NCI-H510A treated with DMSO at 0.1 percent for 48 hours (cell line): ENCODE data around the gene DIAPH1.

Experiments
- DNase-seq: peaks from one replicate; lab custom pipeline; 2025; lab: John Stamatoyannopoulos, UW

DIAPH1 gene

GRCh38 chr5:141560725-141561483 lies 57.9 kb downstream of the DIAPH1 start:
- peak; percentile 10 for DNase-seq

DNA sequence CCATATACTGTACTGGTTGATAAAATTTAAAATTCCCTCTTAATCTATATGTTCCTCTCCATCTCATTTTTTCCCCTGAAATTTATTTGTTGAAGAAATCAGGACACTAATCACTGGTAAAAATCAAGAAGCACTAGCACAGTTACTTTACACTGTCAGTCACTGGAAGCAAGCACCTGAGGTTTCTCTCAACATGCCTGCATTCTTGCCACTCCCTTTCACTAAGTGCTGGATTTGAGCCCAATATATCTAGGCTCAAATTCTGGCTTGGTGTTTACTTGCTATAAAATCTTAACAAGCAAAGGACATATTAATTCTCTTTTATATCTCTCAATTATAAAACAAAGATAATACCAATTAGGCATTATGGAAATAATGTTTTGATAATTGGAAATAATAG lies 58.6 kb downstream of the DIAPH1 start:
- no peak for DNase-seq

- no peak for DNase-seq
Measured at GRCh38 chr5:141559461-141559860, 59.3 kb downstream of the DIAPH1 start.

- DNase-seq = no peak
Measured at GRCh38 chr5:141558150-141558549, 60.6 kb downstream of the DIAPH1 start.

DNA sequence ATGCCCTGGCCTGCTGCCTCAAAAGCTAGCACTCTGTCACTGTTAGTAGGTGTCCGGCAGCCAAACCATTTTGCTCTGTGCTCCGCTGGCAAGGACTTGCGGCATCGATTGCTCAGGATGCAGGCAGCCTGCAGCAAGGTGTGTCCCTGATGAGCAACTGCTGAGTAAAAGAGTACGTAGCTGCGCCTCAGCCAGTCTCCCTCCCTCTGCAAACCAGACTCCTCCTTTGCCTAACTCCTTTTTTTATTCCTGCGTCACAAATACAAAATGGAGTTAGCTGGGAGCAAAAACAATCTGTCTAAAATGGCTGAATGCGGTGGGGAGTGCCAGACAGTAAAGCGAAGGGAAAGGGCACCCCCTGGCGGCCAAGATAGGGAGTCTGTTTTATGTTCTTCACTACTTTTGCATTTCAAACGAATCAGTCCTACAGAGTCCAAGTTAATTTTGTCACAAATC lies 61.1 kb downstream of the DIAPH1 start:
- peak; percentile 50 for DNase-seq

DNA sequence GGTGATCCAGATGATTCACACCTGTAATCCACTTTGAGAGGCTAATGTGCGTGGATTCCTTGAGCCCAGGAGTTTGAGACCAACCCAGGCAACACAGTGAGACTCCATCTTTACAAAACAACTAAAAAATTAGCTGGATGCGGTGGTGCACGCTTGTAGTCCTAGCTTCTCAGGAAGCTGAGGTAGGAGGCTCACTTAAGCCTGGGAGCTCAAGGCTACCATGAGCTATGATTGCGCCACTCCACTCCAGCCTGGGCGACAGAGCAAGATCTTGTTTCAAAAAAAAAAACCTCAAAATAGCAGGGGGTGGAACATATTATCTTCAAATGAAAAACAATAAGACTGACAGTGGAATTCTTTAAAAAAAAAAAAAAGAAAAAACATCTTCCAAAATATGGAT lies 70.9 kb downstream of the DIAPH1 start:
- DNase-seq = no peak

DNA sequence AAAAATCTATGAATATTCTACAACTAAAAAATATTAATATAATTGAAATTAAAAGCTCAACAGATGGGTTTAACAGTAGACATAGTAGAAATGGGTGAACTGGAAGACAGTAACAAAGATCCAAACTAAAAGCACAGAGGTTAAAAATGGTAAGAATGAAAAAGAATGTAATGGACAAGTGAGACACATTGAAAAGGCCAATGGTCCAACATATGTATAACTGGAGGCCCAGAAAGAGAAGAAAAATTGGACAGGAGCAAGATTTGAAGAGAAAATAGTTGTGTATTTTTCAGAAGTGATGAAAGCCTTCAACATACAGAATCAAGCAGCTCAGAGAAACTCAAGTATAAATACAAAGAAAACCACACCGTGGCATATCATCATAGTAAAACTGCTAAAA lies 71.3 kb downstream of the DIAPH1 start:
- no peak for DNase-seq

DNA sequence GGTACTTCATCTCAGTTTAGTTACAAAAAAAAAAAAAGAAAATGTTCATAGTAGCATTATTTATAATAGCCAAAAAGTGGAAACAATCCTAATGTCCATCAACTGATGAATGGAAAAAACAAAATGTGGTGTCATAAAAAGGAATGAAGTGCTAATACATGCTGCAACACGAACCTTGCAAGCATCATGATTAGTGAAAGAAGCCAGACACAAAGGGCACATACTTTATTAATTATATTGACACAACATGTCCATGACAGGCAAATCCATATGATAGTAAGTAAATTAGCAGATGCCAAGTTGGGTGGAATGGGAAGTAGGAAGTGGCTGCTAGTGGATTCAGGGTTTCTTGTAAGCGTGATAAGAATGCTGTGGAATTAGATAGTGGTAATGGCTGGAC lies 75.7 kb downstream of the DIAPH1 start:
- DNase-seq = no peak

DNA sequence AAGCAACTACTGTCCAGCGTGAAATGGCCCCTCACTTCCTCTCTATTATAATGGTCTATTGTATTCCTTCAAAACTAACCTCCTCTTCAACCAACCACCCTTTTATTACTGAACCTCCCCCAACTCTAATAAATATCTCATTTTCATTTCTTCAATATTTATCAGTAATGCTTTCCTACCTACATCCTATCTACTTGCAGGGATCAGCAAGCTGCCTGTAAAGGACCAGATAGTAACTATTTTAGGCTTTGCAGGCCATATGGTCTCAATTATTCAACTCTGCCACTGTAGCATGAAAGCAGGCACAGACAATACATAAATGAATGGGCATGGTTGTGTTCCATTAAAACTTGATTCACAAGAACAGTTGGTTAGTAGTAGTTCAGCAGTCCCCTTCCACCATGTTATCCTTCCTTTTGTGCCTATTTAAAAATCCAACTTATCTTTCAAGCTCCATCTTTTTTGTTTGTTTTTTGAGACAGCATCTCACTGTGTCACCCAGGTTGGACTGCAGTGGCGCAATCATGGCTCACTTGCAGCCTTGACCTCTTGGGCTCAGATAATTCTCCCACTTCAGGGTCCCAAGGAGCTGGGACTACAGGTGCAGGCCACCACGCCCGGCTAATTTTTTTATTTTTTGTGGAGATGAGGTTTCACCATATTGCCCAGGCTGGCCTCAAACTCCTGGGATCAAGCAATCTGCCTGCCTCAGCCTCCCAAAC lies 84.1 kb downstream of the DIAPH1 start:
- DNase-seq = no peak

DNA sequence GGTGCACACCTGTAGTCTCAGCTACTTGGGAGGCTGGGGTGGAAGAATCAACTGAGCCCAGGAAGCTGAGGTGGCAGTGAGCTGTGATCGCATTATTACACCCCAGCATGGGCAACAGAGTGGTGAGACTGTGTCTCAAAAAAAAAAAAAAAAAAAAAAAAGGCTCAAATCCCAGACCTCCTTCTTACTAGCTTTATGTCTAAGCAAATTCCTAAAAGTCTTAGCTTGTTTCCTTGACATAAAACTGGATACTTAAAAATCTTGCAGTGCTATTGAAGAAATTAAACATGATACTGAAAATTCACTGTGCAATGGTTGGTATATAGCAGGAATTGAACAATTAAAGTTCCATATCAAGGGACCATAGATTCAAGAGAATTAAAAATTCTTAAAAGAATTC lies 84.9 kb downstream of the DIAPH1 start:
- DNase-seq = no peak

DNA sequence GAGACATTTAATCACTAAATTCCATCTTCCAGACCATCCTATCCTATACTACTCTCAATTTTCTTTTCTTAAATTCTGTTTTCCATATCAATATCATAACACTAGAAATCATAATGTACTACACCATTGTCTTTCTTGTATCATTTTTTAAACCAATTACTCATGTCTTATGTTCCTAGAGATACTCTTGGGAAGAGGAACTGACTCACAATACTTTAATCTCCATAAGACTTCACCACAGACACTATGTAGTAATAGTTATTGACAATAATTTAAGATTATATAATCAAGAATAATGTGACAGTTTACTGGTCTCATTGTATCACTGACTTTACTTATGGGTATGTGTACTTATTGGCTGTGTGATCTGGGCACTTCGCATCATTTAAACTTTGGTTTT lies 86.1 kb downstream of the DIAPH1 start:
- no peak for DNase-seq

GRCh38 chr5:141529873-141530272 lies 88.9 kb downstream of the DIAPH1 start:
- no peak for DNase-seq

DNA sequence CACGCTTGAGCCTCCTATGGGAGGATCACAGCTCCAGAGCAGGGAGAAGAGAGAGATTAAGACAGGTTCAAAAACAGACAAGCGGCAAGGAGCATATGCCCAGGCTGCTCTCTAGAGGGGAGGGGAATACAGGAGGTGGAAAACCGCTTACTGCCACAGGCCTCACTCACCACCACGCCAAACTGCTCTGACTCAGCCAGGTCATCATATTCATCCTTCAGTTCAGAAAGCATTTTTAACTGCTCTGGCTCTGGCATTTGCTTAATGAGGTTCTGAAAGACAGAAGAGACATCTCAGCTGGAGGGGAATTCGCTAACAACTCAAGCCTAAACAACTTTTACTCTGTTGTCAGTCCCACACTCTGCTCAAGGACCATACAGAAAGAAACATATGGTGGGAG lies 89.8 kb downstream of the DIAPH1 start:
- no peak for DNase-seq

DNA sequence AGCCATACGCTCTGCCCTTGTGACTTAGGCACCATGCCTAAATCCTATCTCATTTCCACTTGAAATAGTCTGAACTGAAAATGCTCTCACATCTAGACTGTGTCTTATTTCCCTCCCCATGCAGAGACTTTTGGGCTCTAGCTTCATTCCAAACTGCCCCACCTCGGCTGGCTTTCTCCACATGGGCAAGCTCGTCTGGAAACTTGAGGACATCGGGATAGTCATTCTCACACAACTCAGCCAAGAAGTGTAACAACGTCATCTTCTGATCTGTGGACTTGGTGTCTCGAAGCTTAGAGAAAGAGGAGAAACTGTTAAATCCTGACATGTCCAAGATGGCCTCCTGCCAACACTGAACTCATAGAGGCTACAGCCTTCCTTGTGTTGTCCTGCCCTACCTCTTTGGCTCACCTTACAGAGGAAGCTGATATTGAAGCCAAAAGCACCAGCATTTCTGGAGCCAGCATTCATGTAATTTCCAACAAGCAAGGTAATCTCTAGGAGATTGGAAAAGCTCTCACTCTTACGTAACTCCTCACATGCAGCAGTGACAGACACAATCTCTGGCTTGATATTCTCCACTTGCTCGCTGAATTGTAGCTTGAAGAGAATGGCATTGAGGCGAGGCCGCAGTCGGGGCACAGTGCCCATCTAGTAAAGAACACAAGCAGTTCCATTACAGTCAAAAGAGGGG lies 90.4 kb downstream of the DIAPH1 start:
- no peak for DNase-seq

- DNase-seq = no peak
Measured at GRCh38 chr5:141527426-141527825, 91.4 kb downstream of the DIAPH1 start.

DNA sequence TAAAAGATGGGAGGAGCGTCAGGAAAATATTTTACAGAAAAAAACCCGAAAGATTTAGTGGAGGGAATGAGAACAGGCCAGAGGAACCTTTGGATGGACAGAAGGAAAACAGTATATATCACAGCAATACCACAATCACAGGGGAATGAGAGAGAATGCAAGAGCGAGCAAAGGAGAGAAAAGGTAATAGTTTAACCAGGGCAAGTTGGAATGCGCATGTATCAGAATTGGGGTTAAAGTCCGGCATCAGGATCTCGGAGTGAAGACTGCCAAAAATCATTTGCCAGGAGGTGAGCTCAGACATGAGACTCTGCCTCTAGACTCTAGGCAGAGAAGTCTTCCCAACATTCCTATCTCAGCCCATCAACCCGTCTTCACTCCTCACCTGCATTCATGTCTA lies 93.1 kb downstream of the DIAPH1 start:
- DNase-seq = no peak

DNA sequence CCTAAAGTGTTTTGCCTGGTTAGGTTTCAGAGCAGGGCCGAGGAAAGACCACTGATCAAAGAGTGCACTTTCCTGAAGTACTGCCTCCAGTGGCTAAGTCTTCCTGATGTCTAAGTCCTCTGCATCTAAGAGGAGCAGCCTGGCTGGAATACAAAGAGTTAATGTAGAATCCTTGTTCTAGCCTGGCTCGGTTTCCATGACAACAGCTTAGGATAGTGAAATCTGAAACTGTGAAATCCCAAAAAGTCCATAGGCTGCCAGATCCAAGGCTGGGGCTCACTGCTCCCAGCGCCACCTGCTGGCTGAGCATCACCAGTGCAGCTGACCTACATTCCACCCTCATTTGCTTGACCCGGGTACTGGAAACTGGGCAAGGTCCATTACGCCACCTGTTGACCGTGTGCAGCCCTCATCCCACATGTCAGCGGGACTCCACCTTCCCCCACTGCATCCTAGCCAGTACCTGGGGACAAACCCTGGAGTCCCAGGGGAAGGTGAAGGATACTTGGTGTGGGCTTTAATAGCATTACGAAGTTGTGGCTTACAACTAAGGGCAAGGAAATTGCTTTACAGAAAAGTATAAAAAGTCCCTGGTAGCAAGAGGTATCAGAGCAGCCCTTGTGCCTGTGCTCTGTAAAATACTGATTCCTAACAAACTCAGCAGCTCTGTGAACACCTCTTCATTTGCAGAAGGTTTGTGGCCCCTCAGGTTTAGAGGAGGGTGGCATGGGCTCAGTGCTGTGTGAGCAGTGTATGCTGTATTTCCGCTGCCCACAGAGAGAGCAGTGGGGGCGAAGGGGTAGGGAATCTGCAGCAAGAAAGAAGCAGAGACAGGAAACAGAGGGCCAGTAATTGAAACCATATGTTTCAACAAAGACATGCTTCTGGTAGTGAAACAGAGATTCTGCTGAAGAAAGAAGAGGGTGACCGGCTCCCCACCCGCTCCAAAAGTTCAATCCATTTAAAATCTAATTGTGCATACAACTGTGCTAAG lies 93.9 kb downstream of the DIAPH1 start:
- DNase-seq = peak; percentile 68

- DNase-seq = no peak
Measured at GRCh38 chr5:141523991-141524390, 94.8 kb downstream of the DIAPH1 start.

DNA sequence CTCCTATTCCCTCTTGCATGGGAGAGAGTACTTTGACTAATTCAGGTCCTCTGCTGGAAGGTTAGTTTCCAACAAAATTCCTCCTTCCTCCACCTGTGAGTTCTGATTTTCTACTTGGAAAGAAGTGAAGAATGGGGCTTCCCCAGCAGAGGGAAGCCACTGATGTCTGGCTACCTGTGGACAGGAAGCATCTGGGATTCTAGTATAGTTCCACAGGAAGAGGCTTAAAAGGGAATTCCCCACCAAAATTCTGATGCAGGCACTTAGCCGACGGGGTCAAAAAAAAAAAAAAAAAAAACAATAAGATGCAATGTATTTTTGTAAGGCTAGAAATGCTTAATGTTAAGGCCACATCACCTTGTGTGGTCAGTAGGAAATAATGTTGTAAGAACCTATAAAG lies 96.5 kb downstream of the DIAPH1 start:
- DNase-seq = no peak

DNA sequence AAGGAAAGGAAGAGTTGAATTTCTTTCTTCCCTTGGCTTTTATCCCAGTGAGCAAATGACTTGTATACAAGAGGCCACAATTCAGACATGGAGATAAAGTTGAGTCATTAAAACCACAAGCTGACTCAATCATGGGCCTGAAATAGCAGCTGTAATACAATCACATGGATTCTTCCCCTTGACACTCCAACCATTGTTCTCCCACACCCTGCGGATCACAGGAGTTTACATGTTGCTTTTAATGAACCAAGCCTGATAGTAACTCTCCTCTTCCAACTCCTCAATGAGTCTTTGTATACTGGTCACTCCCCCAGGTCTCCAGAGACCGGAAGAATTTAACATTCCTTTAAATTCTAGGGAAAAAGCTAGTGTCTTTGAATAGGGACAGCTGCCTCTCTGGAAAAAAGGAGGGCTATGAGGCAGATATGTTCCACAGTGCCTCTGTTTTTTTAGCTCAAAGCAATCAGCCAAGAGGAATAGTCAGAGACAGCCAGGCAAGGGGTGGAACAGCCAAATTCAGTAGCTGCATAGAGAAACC lies 97.5 kb downstream of the DIAPH1 start:
- DNase-seq = no peak
